Measurements from ENCODE around the gene SPINK7. TPM values are rescaled to one million over a fixed set of nuclear protein-coding genes. Genes with fewer than 3 reads are reported as not detected.

SPINK7 gene
- total and polyA plus RNA-seq, 7 donors = 0.42 TPM; not detected in 6

DNA sequence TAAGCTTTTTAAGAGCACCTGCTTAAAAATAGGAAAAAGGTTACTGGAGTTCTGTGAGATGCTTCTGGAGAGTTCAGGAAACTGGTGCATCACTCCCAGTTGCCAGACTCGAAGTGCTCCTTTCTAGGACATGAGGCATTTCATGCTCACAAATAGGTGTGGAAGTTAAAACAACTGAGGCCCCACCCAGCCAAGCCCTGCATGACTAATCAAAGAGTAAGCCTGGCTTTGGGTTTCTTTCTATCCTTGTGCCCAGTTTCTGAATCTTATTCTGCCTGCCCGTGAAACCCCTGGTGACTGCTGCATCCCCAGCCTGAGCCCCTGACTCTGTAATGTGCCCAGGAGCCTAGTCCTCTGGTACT, 30.8 kb downstream of the SPINK7 start:
- WGBS, 2 donors = 22 to 62% methylated on average over 2 of the region's 2 CpGs
- Histone ChIP-seq H3K4me1 (peaks cover 0 to 11% (median 4%) of the 10 kb centered on the region in 4 donors), H3K27ac (peak overlapping the region in 1 of 4 donors; percentile 15), H3K4me3 (no peak overlapping the region), H3K9me3 (no peaks in the 10 kb centered on the region), H3K27me3 (no peaks in the 10 kb centered on the region), H3K36me3 (no peaks in the 10 kb centered on the region)
- intact Hi-C loops (cut with DNase I) = no loop called here
- no peak for DNase-seq
- TF ChIP-seq, protein P1, sequence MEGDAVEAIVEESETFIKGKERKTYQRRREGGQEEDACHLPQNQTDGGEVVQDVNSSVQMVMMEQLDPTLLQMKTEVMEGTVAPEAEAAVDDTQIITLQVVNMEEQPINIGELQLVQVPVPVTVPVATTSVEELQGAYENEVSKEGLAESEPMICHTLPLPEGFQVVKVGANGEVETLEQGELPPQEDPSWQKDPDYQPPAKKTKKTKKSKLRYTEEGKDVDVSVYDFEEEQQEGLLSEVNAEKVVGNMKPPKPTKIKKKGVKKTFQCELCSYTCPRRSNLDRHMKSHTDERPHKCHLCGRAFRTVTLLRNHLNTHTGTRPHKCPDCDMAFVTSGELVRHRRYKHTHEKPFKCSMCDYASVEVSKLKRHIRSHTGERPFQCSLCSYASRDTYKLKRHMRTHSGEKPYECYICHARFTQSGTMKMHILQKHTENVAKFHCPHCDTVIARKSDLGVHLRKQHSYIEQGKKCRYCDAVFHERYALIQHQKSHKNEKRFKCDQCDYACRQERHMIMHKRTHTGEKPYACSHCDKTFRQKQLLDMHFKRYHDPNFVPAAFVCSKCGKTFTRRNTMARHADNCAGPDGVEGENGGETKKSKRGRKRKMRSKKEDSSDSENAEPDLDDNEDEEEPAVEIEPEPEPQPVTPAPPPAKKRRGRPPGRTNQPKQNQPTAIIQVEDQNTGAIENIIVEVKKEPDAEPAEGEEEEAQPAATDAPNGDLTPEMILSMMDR (IDR thresholded peaks at IDR 0.05) = no peak
- TF ChIP-seq POLR2A (IDR thresholded peaks at IDR 0.05) (no peak), EP300 (IDR thresholded peaks at IDR 0.05) (no peak), POLR2AphosphoS5 (IDR thresholded peaks at IDR 0.05) (no peak)

DNA sequence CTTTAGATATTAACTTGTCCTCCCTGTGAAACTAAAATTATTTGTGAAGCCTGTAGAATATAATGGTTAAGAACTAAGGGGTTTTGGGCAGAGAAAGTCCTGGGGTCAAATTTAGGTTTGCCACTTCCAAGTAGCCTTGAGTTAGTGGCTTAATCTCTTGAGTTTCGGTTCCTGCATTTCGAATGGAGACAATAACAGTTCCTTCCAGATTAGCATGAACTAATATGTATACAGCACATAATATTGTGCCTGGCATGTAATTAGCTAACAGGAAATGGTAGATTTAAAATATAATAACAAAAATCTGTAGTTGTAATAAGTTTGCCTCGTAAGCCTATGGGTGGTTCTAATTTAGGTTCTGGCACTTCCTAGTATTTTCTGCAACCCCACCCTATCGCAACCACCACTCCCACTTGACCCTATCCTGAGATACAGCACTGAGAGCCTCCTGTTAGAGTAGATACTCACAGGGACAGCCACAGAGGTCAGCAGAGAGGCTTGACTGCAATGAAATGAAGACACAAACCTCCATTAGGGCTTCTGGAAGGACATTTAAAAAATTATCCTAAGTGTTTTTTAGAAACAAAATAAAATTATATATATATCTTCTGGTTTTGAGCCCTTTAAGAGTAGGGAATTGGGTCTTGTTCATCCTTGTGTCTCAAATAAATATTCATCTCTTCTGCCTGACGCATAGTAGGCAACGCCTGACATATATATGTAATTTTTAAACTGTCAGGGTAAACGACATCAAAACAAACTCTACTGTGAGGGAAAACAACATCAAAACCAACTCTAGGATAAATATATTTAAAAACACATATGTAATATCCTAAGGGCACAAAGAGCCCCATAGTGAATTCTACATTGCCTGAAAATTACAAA, 31.6 kb downstream of the SPINK7 start:
- WGBS, 2 donors = 81 to 83% methylated on average over 7 of the region's 7 CpGs
- intact Hi-C loops (cut with DNase I) = no loop called here
- TF ChIP-seq POLR2A (IDR thresholded peaks at IDR 0.05) = no peak
- no peak for TF ChIP-seq EP300 (IDR thresholded peaks at IDR 0.05)
- TF ChIP-seq POLR2AphosphoS5 (IDR thresholded peaks at IDR 0.05) = no peak
- TF ChIP-seq, protein P1 (IDR thresholded peaks at IDR 0.05) = no peak
- H3K9me3 ChIP-seq = no peaks in the 10 kb centered on the region
- no peak for DNase-seq
- no peaks in the 10 kb centered on the region for H3K27me3 ChIP-seq
- peak overlapping the region in 1 of 4 donors; percentile 15 for H3K27ac ChIP-seq
- H3K36me3 ChIP-seq = no peaks in the 10 kb centered on the region
- no peak overlapping the region for H3K4me3 ChIP-seq
- peaks cover 0 to 11% (median 4%) of the 10 kb centered on the region in 4 donors for H3K4me1 ChIP-seq

DNA sequence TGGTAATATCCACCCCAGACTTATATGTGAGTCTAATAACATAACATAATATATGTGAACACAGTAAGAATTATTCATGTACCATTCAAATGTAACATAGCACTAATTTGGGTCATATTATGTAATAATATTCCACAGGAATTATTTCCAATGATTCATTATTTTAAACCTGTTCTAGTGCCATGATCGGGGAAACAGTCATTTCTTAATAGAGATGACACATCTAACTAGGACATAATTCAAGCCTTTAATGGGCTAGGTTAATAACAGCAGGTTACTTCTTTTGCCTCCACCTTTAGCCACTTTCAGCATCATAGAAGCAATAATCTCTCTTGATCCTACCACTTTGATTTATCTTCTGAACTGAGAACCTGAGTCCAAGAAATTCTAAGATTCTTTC, 35.5 kb downstream of the SPINK7 start:
- Histone ChIP-seq H3K36me3 (no peaks in the 10 kb centered on the region), H3K4me3 (no peak overlapping the region), H3K27ac (no peak overlapping the region), H3K27me3 (no peaks in the 10 kb centered on the region), H3K9me3 (no peaks in the 10 kb centered on the region), H3K4me1 (peaks cover 0 to 7% (median 4%) of the 10 kb centered on the region in 4 donors)
- DNase-seq = no peak
- TF ChIP-seq, protein P1 (IDR thresholded peaks at IDR 0.05) = no peak
- TF ChIP-seq EP300 (IDR thresholded peaks at IDR 0.05) (no peak), POLR2A (IDR thresholded peaks at IDR 0.05) (no peak), POLR2AphosphoS5 (IDR thresholded peaks at IDR 0.05) (no peak)
- intact Hi-C loops (cut with DNase I) = no loop called here
- 87 to 91% methylated on average over 1 of the region's 1 CpG for WGBS, 2 donors

DNA sequence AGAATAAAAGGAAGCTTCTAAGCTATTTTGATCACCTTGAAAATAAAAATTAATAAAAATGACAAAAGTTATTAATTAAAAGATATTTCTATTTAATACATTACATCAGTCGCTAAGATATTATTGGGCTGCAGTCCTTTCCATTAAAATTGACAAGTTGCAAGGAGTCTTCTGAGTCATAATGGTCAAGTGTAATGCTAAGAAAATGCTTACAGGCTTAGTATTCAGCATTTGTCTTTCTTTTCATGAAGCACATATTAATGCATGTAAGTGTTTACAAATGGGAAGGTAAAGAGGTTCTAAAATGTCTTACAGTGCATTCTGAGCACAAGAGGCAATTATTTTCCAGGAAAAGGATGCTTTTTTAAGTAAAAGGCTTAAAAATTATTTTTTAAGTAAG, 40.5 kb downstream of the SPINK7 start:
- WGBS, 2 donors = 58 to 99% methylated on average over 1 of the region's 1 CpG
- TF ChIP-seq POLR2AphosphoS5 (IDR thresholded peaks at IDR 0.05) (no peak), POLR2A (IDR thresholded peaks at IDR 0.05) (no peak), EP300 (IDR thresholded peaks at IDR 0.05) (no peak)
- TF ChIP-seq, protein P1 (IDR thresholded peaks at IDR 0.05) = no peak
- Histone ChIP-seq H3K4me3 (no peak overlapping the region), H3K36me3 (no peaks in the 10 kb centered on the region), H3K9me3 (no peaks in the 10 kb centered on the region), H3K27ac (no peak overlapping the region), H3K4me1 (no peaks in the 10 kb centered on the region), H3K27me3 (no peaks in the 10 kb centered on the region)
- DNase-seq = no peak
- intact Hi-C loops (cut with DNase I) = no loop called here

Measured in sigmoid colon (tissue), 7 donors.